Loucy (cell line): ENCODE results near the gene CLK2.
"Not testable (repeated sequence)": the region's sequence is repeated elsewhere in the genome, so short reads cannot be mapped to it uniquely, and the experiment has no call there.

Experiments used
- H2AFZ ChIP-seq: fragments of 200-600 bp; sonication (generic); 2 replicates; pipeline ENCODE4 v1.6.0; 2016; ENCODE audit warnings: antibody characterized with exemption, mild to moderate bottlenecking, low read length, moderate library complexity
- H3F3A ChIP-seq: fragments of 200-600 bp; 2 replicates; pipeline ENCODE4 v1.6.0; 2016; ENCODE audit warnings: antibody characterized with exemption, low read depth, mild to moderate bottlenecking
- H3K27me3 ChIP-seq: fragments of 200-600 bp; sonication (generic); 2 replicates; pipeline ENCODE4 v1.6.1; 2014; ENCODE audit warnings: low read length, mild to moderate bottlenecking; ENCODE audit not compliant: insufficient read depth, poor library complexity, severe bottlenecking
- H3K36me3 ChIP-seq: fragments of 200-600 bp; sonication (generic); 2 replicates; pipeline ENCODE4 v1.6.1; 2016; ENCODE audit warnings: low read length; ENCODE audit not compliant: insufficient read depth
- H3K4me1 ChIP-seq: fragments of 200-600 bp; sonication (generic); 2 replicates; pipeline ENCODE4 v1.5.1; 2014; ENCODE audit warnings: low read length, mild to moderate bottlenecking; ENCODE audit not compliant: insufficient read depth, poor library complexity, severe bottlenecking
- H3K4me2 ChIP-seq: fragments of 200-600 bp; sonication (generic); 2 replicates; pipeline ENCODE4 v1.6.0; 2014; ENCODE audit warnings: antibody characterized with exemption, low read length, low read depth, mild to moderate bottlenecking; ENCODE audit not compliant: poor library complexity, severe bottlenecking
- H3K4me3 ChIP-seq: fragments of 200-600 bp; sonication (generic); 2 replicates; pipeline ENCODE4 v1.5.1; 2014; ENCODE audit warnings: low read length, mild to moderate bottlenecking, mixed read lengths; ENCODE audit not compliant: poor library complexity, severe bottlenecking
- H3K79me2 ChIP-seq: fragments of 200-600 bp; sonication (generic); 2 replicates; pipeline ENCODE4 v1.6.1; 2014; ENCODE audit warnings: low read length; ENCODE audit not compliant: insufficient read depth
- H3K9ac ChIP-seq: fragments of 200-600 bp; sonication (generic); 2 replicates; pipeline ENCODE4 v1.6.0; 2014; ENCODE audit warnings: mild to moderate bottlenecking, low read depth, low read length, moderate library complexity; ENCODE audit not compliant: poor library complexity, severe bottlenecking
- H3K9me2 ChIP-seq: fragments of 200-600 bp; sonication (generic); replicated peaks from 2 replicates; pipeline ENCODE4 v1.6.1; 2016; ENCODE audit warnings: low read depth, low read length, mixed read lengths
- H3K9me3 ChIP-seq: fragments of 200-600 bp; sonication (generic); 2 replicates; pipeline ENCODE4 v1.6.1; 2014; ENCODE audit warnings: mild to moderate bottlenecking, antibody characterized with exemption, low read length, low read depth; ENCODE audit not compliant: insufficient read depth
- H4K20me1 ChIP-seq: fragments of 200-600 bp; sonication (generic); 2 replicates; pipeline ENCODE4 v1.6.0; 2014; ENCODE audit warnings: antibody characterized with exemption, low read length, mild to moderate bottlenecking; ENCODE audit not compliant: insufficient read depth, poor library complexity, severe bottlenecking
- EZH2phosphoT487 ChIP-seq: fragments of 200-600 bp; IDR thresholded peaks from 2 replicates; pipeline ENCODE4 v1.6.1; 2018; ENCODE audit warnings: antibody characterized with exemption, mild to moderate bottlenecking, moderate library complexity, borderline replicate concordance
- TF ChIP-seq, protein P1 (sequence below): fragments of 200-600 bp; sonication (generic); conservative IDR thresholded peaks from 2 replicates; pipeline ENCODE4 v1.5.1; 2014; ENCODE audit warnings: mild to moderate bottlenecking, antibody characterized with exemption, low read length

Gene CLK2

DNA sequence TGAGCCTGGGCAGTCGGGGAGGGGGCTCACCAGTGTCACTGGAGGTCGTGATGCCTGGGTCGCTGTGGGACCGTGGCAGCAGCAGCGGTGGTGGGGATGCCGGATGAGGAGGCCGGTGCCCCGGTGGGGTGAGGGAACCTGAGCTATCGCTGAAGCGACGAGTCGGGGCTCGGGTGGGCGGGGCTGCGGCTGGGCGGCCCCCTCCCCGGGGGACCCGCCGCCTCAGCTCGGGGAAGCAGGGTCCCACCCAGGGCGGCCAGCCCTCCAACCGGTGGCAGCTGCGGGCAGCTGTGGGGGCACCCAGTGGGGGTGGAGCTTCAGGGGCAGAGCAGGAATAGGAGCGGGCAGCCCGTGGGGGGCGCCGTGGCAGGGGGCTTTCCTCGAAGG, 23.1 kb downstream of the CLK2 start:
- Histone ChIP-seq H3K4me1 (peaks cover 28% of the 10 kb centered on the region), H4K20me1 (no peaks in the 10 kb centered on the region), H3K36me3 (no peaks in the 10 kb centered on the region), H3K9ac (peak overlapping the region; percentile 55), H3K4me2 (peak overlapping the region; percentile 76), H2AFZ (peak overlapping the region; percentile 83), H3F3A (no peaks in the 10 kb centered on the region), H3K79me2 (peaks cover 9% of the 10 kb centered on the region; the same call in 1 of the 2 replicates), H3K27me3 (no peaks in the 10 kb centered on the region), H3K9me3 (no peaks in the 10 kb centered on the region), H3K4me3 (peak overlapping the region; percentile 71), H3K9me2 (no peaks in the 10 kb centered on the region)
- TF ChIP-seq, protein P1, sequence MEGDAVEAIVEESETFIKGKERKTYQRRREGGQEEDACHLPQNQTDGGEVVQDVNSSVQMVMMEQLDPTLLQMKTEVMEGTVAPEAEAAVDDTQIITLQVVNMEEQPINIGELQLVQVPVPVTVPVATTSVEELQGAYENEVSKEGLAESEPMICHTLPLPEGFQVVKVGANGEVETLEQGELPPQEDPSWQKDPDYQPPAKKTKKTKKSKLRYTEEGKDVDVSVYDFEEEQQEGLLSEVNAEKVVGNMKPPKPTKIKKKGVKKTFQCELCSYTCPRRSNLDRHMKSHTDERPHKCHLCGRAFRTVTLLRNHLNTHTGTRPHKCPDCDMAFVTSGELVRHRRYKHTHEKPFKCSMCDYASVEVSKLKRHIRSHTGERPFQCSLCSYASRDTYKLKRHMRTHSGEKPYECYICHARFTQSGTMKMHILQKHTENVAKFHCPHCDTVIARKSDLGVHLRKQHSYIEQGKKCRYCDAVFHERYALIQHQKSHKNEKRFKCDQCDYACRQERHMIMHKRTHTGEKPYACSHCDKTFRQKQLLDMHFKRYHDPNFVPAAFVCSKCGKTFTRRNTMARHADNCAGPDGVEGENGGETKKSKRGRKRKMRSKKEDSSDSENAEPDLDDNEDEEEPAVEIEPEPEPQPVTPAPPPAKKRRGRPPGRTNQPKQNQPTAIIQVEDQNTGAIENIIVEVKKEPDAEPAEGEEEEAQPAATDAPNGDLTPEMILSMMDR = no peak
- no peak for TF ChIP-seq EZH2phosphoT487

DNA sequence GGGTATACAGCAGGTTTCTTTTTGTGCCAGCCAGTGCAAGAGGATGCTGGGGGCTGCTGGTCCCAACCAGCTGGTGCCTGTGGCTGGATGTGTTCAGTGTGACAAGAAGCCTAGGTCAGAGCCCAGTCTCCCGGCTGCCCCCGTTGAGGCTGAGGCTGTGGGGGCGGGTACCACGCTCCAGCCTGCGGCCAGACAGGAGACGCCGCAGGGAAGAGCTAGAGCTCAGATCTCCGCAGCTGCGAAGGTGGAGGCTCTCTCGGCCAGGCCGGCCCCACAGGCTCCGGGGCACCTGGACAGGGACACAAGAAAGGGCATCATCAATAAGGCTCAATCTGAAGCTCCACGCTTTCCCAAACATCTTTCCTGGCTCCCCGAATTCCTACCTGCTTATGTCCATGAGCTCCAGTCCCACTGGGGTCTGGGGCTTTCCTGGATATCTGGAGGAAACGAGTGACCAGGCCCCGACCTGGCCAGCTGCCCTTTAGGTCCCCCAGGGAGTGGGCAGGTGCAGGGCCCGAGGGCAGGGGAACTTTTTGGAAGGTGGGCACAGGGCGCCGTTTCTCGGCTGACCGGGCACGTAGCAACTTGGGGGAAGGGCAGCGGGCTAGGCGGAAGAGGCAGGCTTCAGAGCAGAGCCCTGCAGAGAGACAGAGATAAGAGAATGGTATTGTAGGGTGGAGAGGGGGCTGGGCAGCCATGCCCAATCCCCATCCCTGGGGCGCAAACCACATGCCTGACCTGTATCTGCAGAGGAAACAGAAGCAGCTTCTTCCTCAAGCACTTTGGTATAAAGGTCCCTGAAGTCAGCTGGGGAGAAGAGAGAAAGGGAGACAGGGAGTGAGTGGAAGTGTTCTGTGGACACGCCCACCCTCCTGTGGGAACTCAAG, 25.4 kb downstream of the CLK2 start:
- H3K27me3 ChIP-seq = no peaks in the 10 kb centered on the region
- no peaks in the 10 kb centered on the region for H3F3A ChIP-seq
- no peak overlapping the region for H3K9ac ChIP-seq
- no peak overlapping the region for H3K4me3 ChIP-seq
- H4K20me1 ChIP-seq = no peaks in the 10 kb centered on the region
- H3K9me3 ChIP-seq = no peaks in the 10 kb centered on the region
- TF ChIP-seq, protein P1 = no peak
- no peak for TF ChIP-seq EZH2phosphoT487
- H3K4me2 ChIP-seq = no peak overlapping the region
- no peaks in the 10 kb centered on the region for H3K9me2 ChIP-seq
- peaks cover 12% of the 10 kb centered on the region for H3K79me2 ChIP-seq
- H3K36me3 ChIP-seq = no peaks in the 10 kb centered on the region
- H2AFZ ChIP-seq = no peak overlapping the region
- H3K4me1 ChIP-seq = peaks cover 23% of the 10 kb centered on the region

DNA sequence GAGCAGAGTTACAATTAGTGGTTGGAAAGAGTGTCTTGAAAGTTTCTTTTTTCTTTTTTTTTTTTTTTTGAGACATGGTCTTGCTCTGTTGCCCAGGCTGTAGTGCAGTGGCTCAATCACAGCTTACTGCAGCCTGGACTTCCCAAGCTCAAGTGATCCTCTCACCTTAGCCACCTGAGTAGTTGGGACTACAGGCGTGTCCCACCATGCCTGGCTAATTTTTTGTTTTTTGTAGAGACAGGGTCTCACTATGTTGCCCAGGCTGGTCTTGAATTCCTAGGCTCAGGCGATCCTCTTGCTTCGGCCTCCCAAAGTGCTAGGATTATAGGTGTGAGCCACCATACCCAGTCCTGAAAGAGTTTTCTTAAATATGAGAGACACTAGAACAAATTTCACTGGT, 26.5 kb downstream of the CLK2 start:
- peaks cover 29% of the 10 kb centered on the region for H3K4me1 ChIP-seq
- H4K20me1 ChIP-seq, H3K9me2 ChIP-seq, H3K4me3 ChIP-seq, H3K27me3 ChIP-seq, H3K9ac ChIP-seq, H2AFZ ChIP-seq, H3K36me3 ChIP-seq, H3K4me2 ChIP-seq, H3K9me3 ChIP-seq, H3F3A ChIP-seq: not testable (repeated sequence)
- peaks cover 22% of the 10 kb centered on the region for H3K79me2 ChIP-seq

DNA sequence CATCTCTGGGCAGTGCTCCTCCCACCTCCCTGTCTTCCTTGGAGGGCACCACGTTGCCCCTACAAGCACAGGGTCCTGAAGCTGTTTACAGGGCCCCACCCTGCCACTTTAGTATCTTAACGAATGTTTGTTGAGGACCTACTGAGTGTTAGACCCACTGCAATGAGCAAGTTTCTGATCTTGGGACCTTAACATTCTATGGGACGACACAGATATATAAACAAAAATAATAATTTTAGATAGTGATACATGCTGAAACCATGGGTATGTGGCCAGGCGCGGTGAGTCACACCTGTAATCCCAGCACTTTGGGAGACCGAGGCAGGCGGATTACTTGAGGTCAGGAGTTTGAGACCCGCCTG, 28.2 kb downstream of the CLK2 start:
- no peaks in the 10 kb centered on the region for H3K36me3 ChIP-seq
- H3K79me2 ChIP-seq = peaks cover 24% of the 10 kb centered on the region
- 0 out of 2 replicates have a peak, but pooled peaks cover 4% of the 10 kb centered on the region for H3F3A ChIP-seq
- H3K9ac ChIP-seq = peak overlapping the region; percentile 83
- no peaks in the 10 kb centered on the region for H4K20me1 ChIP-seq
- TF ChIP-seq EZH2phosphoT487 = no peak
- TF ChIP-seq, protein P1 = no peak
- H3K27me3 ChIP-seq = no peaks in the 10 kb centered on the region
- peak overlapping the region; percentile 94 for H2AFZ ChIP-seq
- H3K4me2 ChIP-seq = peak overlapping the region; percentile 84
- no peaks in the 10 kb centered on the region for H3K9me3 ChIP-seq
- peak overlapping the region; percentile 82 for H3K4me3 ChIP-seq
- H3K9me2 ChIP-seq = no peaks in the 10 kb centered on the region
- H3K4me1 ChIP-seq = peaks cover 33% of the 10 kb centered on the region
